ENCODE results near the gene TLE3.

Gene TLE3

DNA sequence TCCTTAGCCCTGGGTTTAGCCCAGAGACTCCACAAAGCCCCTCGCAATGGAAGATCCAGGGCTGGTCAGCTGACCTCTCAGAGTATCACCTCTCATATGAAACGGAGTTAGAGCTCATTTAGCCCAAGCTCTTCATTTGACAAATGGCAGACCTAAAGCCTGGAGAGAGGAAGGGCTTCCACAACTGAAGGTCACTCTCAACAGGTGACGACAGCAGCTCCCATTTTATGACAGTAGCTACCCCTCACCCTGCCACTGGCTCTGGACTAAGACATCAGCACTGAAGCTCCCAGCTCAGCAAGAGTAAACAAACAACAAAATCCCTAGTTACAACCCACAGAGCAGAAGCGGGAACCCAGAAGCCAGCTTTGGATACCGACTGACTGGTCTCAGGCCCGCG lies 33.7 kb downstream of the TLE3 start:
- TF ChIP-seq POLR2A (IDR thresholded peaks at IDR 0.05; ENCODE audit: low read length) (no peak), GATA1 (IDR thresholded peaks at IDR 0.05; ENCODE audit: low read depth, low read length) (no peak)
- DNase-seq: no peak

DNA sequence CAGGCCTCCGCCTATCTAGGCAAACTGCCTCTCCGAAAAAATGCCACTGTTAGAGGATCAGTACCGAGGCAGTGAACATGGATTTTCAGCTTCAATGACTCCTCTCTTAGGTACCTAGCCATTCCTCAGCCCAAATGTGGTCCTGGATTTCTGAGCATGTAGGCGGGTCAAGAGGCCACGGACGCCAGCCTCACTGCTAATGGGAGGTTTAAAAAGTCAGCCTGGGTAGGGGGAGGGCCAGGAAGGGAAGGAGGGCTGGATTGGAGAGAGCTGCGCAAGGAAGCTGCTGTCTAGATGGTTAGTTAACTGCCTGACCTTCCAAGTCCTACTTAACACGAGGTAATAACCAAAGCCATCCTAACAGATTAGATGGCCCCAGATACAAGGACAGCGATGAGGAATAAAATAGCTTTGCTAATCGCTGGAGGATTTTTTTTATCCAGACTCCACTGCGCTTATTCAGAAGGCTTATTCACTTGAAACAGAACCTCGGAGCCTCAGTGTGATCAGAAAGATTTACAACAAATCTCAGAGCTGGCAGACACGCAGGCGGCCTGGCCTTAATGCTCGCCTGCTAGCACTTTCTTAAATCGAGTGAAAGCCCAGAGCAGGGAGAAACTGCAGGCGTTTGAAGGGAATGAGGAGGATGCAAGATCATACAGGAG lies 34.3 kb downstream of the TLE3 start:
- no peak for DNase-seq
- no peak for TF ChIP-seq GATA1 (IDR thresholded peaks at IDR 0.05; ENCODE audit: low read depth, low read length)

DNA sequence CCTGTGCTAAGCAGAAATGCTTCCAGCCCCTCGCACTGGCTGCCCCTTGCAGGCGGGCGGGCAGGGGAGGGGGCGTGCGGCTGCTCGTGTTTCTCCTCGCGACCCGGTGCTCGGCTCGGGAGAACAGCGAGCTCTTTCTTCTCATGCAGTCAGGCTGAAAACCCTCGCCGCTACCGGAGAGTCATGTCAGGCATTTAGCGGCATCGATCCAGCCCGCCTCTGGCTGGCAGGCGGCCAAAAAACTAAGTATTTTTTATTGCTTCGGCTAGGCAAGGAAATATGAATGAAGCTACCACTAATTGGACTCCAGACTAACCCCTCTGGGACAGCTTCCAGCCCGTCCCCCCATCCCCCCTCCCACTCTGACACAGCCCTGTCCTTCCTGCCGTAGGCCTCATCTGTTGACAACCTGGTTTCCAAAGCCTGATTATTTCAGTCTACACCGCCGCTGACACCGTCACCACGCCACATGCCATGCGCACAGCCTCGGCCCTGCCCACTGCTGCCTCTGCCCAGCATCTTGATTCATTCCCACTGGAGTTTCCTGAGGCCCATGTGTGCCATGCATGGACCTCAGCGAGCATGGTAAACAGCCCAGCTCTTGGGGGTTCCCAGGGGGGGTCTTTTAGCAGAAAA lies 35.3 kb downstream of the TLE3 start:
- DNase-seq: no peak
- TF ChIP-seq POLR2A (IDR thresholded peaks at IDR 0.05; ENCODE audit: low read length) (no peak), GATA1 (IDR thresholded peaks at IDR 0.05; ENCODE audit: low read depth, low read length) (no peak)

- TF ChIP-seq POLR2A (IDR thresholded peaks at IDR 0.05; ENCODE audit: low read length) (no peak), GATA1 (IDR thresholded peaks at IDR 0.05; ENCODE audit: low read depth, low read length) (no peak)
- no peak for DNase-seq
Observed at GRCh38 chr15:70061696-70062270, 35.9 kb downstream of the TLE3 start.

GRCh38 chr15:70060993-70061305 lies 36.8 kb downstream of the TLE3 start:
- no peak for DNase-seq
- no peak for TF ChIP-seq POLR2A (IDR thresholded peaks at IDR 0.05; ENCODE audit: low read length)
- TF ChIP-seq GATA1 (IDR thresholded peaks at IDR 0.05; ENCODE audit: low read depth, low read length): no peak

DNA sequence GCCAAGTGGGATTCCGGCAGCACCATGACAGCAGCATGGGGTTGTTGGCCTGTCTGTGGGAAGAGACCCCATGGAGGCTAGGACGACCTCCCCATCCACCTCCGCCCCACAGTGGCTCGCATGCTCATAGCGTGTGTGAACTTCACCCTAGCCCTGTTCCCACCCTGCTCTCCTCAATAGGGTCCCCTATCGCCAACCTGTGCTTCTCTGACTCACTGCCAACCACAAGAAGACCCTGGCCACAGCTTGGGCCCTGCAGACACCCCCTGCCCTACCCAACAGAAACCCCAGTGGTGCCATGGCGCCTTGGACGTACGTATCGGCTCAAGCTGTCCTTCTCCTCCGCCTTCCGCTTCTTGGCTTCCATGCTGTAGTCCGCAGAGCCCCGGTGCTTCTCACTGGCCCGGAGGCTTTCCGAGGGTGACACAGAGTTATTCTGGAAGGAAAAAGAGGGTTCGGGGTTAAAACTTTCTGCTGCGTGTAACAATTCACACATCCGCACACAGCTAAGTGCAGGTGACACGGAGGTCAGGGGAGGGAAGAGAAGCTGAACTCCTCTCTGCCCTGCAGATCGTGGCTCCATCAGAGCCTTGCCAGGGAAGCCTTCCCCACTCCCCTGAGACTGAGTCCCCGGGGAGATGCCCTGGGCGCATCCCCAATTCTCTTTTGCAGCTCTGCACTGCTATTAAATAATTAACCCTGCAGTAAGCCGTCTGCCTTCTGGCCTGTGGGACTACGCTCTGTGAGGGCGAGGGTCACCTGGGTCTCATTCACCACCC lies 37.3 kb downstream of the TLE3 start:
- no peak for DNase-seq
- TF ChIP-seq GATA1 (IDR thresholded peaks at IDR 0.05; ENCODE audit: low read depth, low read length) (no peak), POLR2A (IDR thresholded peaks at IDR 0.05; ENCODE audit: low read length) (no peak)

- DNase-seq: no peak
- TF ChIP-seq POLR2A (IDR thresholded peaks at IDR 0.05; ENCODE audit: low read length) (no peak), GATA1 (IDR thresholded peaks at IDR 0.05; ENCODE audit: low read depth, low read length) (no peak)
Observed at GRCh38 chr15:70059476-70060213, 38.1 kb downstream of the TLE3 start.

DNA sequence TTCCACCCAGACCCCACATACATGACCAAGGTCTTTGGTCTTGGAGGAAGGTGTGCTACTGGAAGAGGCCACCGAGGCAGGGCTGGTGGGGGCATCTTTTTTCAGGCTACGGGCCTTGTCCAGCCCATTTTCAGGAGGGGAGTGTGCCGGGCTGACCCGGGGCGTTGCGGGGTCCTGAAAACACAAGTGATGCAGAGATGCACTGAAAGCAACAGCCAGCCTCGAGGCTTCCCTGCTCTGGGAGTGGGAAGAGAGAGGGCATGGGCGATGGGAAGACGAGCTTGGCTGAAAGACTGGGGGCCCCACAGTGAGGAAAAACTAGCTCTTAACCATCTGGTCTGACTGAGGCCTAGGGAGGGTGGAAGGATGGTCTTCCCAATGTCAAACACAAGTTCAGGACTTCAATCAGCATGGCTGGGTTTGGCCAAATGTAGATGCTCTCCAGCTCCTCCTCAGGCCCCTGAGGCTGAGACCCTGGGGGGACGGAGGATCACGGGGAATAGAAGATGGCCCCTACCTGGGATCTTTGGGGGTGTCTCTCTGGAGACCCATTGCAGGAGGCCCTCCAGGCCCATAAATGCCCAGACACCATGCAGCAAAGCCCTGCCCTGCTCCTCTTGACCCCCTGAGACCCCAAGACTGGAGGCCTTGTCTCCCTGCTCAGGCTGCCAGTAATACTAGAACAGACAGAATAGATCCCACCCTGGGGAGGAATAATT lies 38.9 kb downstream of the TLE3 start:
- no peak for DNase-seq
- TF ChIP-seq GATA1 (IDR thresholded peaks at IDR 0.05; ENCODE audit: low read depth, low read length) (no peak), POLR2A (IDR thresholded peaks at IDR 0.05; ENCODE audit: low read length) (no peak)

DNA sequence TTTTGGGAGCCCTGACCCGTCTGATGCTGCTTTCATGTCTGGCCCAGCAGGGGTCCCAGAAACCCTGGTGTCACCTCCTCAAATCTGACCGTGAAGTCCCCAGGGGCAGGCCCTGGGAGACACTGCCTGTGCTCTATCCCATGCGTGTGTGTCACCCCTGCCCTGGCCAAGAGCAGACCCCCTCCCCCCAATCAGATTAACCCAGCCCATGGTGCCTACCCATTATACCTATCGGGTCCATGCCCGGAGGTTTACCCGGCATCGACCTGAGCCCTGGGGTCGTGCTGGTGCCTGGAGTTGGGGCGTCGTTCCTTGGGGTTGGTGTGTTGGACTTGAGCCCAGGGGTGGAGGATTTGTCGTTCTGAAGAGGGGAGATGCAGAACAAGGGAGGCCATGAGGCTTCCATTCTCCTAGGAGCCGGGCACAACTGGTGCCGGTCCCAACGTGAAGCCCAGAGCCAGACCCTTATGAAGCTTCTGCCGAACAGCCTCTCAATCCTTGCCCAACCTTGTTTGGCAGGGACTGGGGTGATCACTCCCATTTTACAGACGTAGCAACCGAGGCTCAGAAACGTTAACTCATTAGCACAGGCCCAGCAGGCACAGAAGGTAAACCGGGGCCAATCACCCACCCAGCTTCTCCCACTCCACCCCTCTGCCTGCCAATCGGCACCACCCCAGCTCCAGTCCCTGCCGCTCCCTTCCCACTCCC lies 39.6 kb downstream of the TLE3 start:
- no peak for DNase-seq
- TF ChIP-seq GATA1 (IDR thresholded peaks at IDR 0.05; ENCODE audit: low read depth, low read length) (no peak), POLR2A (IDR thresholded peaks at IDR 0.05; ENCODE audit: low read length) (no peak)

DNA sequence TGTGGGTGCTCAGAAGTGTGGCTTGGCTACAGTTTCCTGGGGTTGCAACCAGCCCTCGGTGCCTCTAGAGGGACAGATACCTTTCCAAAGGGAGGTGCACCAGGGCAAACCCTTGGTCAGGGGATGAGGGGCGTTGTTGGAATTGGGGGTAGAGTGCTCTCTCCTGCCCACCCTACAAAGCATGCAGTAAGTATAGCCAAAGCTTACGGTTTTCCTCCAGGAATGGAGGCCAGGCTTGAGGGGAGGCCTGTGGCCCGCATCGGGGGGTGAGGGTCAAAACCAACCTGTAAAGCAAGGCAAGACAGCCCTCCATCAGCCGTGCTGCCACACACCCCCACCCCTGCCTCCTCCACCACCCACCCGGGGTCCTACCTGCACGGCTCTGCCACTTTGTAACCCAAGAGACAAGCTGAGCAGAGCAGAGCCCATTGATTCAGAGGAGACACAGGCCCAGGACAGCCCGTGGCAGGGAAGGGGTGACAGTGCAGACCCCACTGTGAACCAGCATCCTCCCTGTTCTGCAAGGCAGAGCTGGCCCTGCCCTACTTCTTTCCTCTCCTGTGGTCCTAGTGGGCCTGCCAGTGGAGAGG lies 41.5 kb downstream of the TLE3 start:
- DNase-seq: no peak

DNA sequence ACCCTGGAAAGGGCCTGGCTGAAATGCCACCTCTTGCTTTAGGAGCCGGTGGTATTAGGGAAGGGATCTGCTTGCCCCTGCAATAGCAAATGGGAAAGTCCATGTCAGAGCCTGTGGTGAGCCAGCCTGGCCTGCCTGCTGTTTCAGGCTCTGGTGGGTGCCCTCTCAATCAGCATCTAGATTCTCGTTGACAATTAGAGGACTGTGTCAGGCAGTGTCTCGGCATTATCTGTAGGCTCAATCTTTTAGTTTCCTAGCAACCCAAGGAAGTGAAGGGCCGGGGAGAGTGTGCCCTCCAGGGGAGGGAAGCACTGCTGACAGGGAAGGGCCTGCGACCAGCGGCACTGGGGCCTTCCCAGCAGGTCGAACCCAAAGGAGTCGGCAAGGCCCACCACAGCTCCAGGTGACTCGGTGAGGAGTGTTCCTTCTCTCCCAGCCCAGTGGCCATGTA lies 42.1 kb downstream of the TLE3 start:
- TF ChIP-seq GATA1 (IDR thresholded peaks at IDR 0.05; ENCODE audit: low read depth, low read length): no peak
- no peak for TF ChIP-seq POLR2A (IDR thresholded peaks at IDR 0.05; ENCODE audit: low read length)
- peak; percentile 9 to 16 for DNase-seq

More for the DNA sequence above, 41.5 kb downstream of the TLE3 start:
- no peak for TF ChIP-seq POLR2A (IDR thresholded peaks at IDR 0.05; ENCODE audit: low read length)
- no peak for TF ChIP-seq GATA1 (IDR thresholded peaks at IDR 0.05; ENCODE audit: low read depth, low read length)

DNA sequence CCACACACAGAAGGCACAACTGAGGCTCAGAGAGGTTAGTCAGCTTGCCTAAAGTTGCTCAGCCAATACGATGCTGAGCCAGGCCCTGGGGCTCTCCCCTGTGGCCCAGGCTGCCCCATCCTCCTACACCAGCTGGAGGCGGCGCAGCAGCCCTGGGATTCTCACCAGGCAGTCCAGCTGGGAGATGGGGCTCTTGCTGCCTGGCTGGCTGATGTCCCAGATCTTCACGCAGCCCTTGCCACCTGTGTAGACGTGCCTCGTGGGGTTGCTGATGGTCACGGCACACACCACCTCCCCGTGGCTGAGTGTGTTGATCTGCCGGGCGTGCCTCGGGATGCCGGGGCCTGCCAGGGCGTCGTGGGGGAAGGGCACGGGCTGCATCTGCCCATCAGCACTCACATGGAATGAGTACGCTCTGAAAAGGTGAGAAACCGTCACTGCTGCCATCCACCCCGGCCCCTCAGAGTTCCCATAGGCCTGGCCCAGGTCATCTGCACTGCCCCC lies 42.8 kb downstream of the TLE3 start:
- no peak for DNase-seq
- TF ChIP-seq POLR2A (IDR thresholded peaks at IDR 0.05; ENCODE audit: low read length) (no peak), GATA1 (IDR thresholded peaks at IDR 0.05; ENCODE audit: low read depth, low read length) (no peak)
